H1 (cell line): ENCODE results near the gene LITAF. TPM values are rescaled to one million over a fixed set of nuclear protein-coding genes. Genes with fewer than 3 reads are reported as not detected.

ENCODE experiments used
- CTCF ChIA-PET: fragments of 300-600 bp; sonication (Branson Sonifier 250); formaldehyde crosslinking; loops from one replicate; lab custom pipeline; 2021; ENCODE audit not compliant: partially characterized antibody; lab: Charles Lee
- POLR2A ChIA-PET: fragments of 300-600 bp; sonication (Branson Sonifier 250); formaldehyde crosslinking; loops from one replicate; lab custom pipeline; 2021; ENCODE audit warnings: inconsistent platforms; ENCODE audit not compliant: partially characterized antibody; lab: Charles Lee
- DNase-seq, 2 experiments: peaks; one replicate each; pipeline versions ENCODE4 v3.0.0 to v3.0.0-alpha.2; 2010 to 2022; ENCODE audit warnings: low spot score in 2 of 2, low read depth in 1 of 2, mixed read lengths in 1 of 2
- FAIRE-seq: peaks from 2 replicates; lab custom pipeline; 2011; peaks lifted over from hg19 to GRCh38; lab: Jason Lieb, UNC
- H2AFZ ChIP-seq: 2 replicates; pipeline ENCODE4 v1.8.1; 2012; ENCODE audit warnings: low read length, inconsistent platforms
- H2AK5ac ChIP-seq: 2 replicates; pipeline ENCODE4 v1.6.1; 2013; ENCODE audit warnings: low read depth, low read length
- H2BK120ac ChIP-seq: replicated peaks from 2 replicates; pipeline ENCODE3; 2013; ENCODE audit warnings: low read depth, low read length, inconsistent platforms
- H2BK12ac ChIP-seq: 2 replicates; pipeline ENCODE4 v1.6.1; 2013; ENCODE audit warnings: low read depth, low read length
- H2BK15ac ChIP-seq: 2 replicates; pipeline ENCODE4 v1.6.1; 2013; ENCODE audit warnings: low read length
- H2BK20ac ChIP-seq: 2 replicates; pipeline ENCODE4 v1.6.1; 2013; ENCODE audit warnings: low read length
- H2BK5ac ChIP-seq: 2 replicates; pipeline ENCODE4 v1.6.1; 2013; ENCODE audit warnings: low read depth, low read length
- H3K14ac ChIP-seq: 2 replicates; pipeline ENCODE4 v1.6.1; 2013; ENCODE audit warnings: inconsistent platforms; ENCODE audit not compliant: insufficient read length
- H3K18ac ChIP-seq: 2 replicates; pipeline ENCODE4 v1.6.1; 2013; ENCODE audit warnings: low read length; ENCODE audit errors: extremely low read depth
- H3K23ac ChIP-seq: 2 replicates; pipeline ENCODE4 v1.6.1; 2013; ENCODE audit warnings: inconsistent platforms; ENCODE audit not compliant: insufficient read length
- H3K23me2 ChIP-seq: 2 replicates; pipeline ENCODE4 v1.6.1; 2013; ENCODE audit warnings: low read depth, low read length
- H3K27ac ChIP-seq: 2 replicates; pipeline ENCODE4 v1.6.1; 2011; ENCODE audit warnings: low read depth, low read length, inconsistent platforms
- H3K27me3 ChIP-seq, 4 experiments: replicated peaks in 1 of 4; 1 replicate in 1 of 4; 2 replicates in 3 of 4; pipeline versions ENCODE4 v1.6.1 to v1.8.1; 2011 to 2013; ENCODE audit warnings: low read length in 3 of 4, mild to moderate bottlenecking in 3 of 4, inconsistent platforms in 2 of 4, mixed read lengths in 2 of 4, moderate library complexity in 1 of 4; ENCODE audit not compliant: control insufficient read depth in 3 of 4, insufficient read depth in 3 of 4; ENCODE audit errors: extremely low read depth in 1 of 4
- H3K36me3 ChIP-seq, 4 experiments: 2 replicates each; pipeline versions ENCODE4 v1.6.1 to v1.8.1; 2011 to 2013; ENCODE audit warnings: mild to moderate bottlenecking in 4 of 4, low read length in 3 of 4, moderate library complexity in 2 of 4, control low read depth in 1 of 4, inconsistent platforms in 1 of 4; ENCODE audit not compliant: insufficient read depth in 4 of 4, control insufficient read depth in 2 of 4
- H3K4ac ChIP-seq: replicated peaks from 2 replicates; pipeline ENCODE3; 2013; ENCODE audit warnings: low read length, low read depth, mixed read lengths, inconsistent platforms; ENCODE audit not compliant: insufficient read length
- H3K4me1 ChIP-seq, 4 experiments: replicated peaks in 1 of 4; 1 replicate in 1 of 4; 2 replicates in 3 of 4; pipeline versions ENCODE4 v1.6.1 to v1.8.1; 2011 to 2013; ENCODE audit warnings: low read length in 3 of 4, inconsistent platforms in 2 of 4, mixed read lengths in 1 of 4; ENCODE audit not compliant: insufficient read depth in 4 of 4, control insufficient read depth in 3 of 4
- H3K4me2 ChIP-seq, 2 experiments: 2 replicates each; pipeline versions ENCODE4 v1.6.1 to v1.8.1; 2011 to 2013; ENCODE audit warnings: low read depth in 2 of 2, low read length in 2 of 2, control low read depth in 1 of 2, inconsistent platforms in 1 of 2, mild to moderate bottlenecking in 1 of 2; ENCODE audit not compliant: insufficient read depth in 1 of 2
- H3K4me3 ChIP-seq, 4 experiments: fragments of 200-600, 300-600 bp in 1 of 4; sonication (generic), shearing (Covaris generic), sonication (Bioruptor Twin) in 1 of 4; 2 replicates each; pipeline versions ENCODE4 v1.5.1 to v1.8.1; 2011 to 2016; ENCODE audit warnings: low read length in 4 of 4, low read depth in 3 of 4, control low read depth in 2 of 4, inconsistent platforms in 2 of 4, mild to moderate bottlenecking in 2 of 4, mixed read lengths in 1 of 4, moderate library complexity in 1 of 4; ENCODE audit not compliant: insufficient read depth in 2 of 4; ENCODE audit errors: extremely low read depth in 1 of 4
- H3K56ac ChIP-seq: replicated peaks from 2 replicates; pipeline ENCODE3; 2013; ENCODE audit warnings: low read depth, mild to moderate bottlenecking, mixed read lengths, low read length, inconsistent platforms; ENCODE audit not compliant: insufficient read length
- H3K79me1 ChIP-seq: 2 replicates; pipeline ENCODE4 v1.6.1; 2013; ENCODE audit warnings: low read depth, low read length, control low read depth
- H3K79me2 ChIP-seq, 2 experiments: 2 replicates each; pipeline versions ENCODE4 v1.6.1 to v1.8.1; 2012 to 2013; ENCODE audit warnings: low read length in 2 of 2, mild to moderate bottlenecking in 2 of 2, inconsistent platforms in 1 of 2; ENCODE audit not compliant: insufficient read depth in 2 of 2, control insufficient read depth in 1 of 2
- H3K9ac ChIP-seq, 4 experiments: replicated peaks in 1 of 4; 1 replicate in 1 of 4; 2 replicates in 3 of 4; pipeline versions ENCODE4 v1.6.1 to v1.8.1; 2011 to 2013; ENCODE audit warnings: low read depth in 3 of 4, low read length in 3 of 4, control low read depth in 2 of 4, mild to moderate bottlenecking in 2 of 4, moderate library complexity in 2 of 4, inconsistent platforms in 1 of 4; ENCODE audit errors: extremely low read depth in 1 of 4
- H3K9me3 ChIP-seq, 2 experiments: 2 replicates each; pipeline versions ENCODE4 v1.6.1 to v1.8.1; 2012 to 2013; ENCODE audit warnings: mild to moderate bottlenecking in 2 of 2, moderate library complexity in 2 of 2, control low read depth in 1 of 2, inconsistent platforms in 1 of 2, low read depth in 1 of 2, low read length in 1 of 2, mixed read lengths in 1 of 2; ENCODE audit not compliant: insufficient read depth in 2 of 2
- H4K20me1 ChIP-seq, 2 experiments: replicated peaks in 1 of 2; 2 replicates each; pipeline versions ENCODE3 to v1.8.1; 2011 to 2013; ENCODE audit warnings: inconsistent platforms in 2 of 2, low read length in 2 of 2, mild to moderate bottlenecking in 1 of 2; ENCODE audit not compliant: insufficient read depth in 2 of 2, control insufficient read depth in 1 of 2
- H4K5ac ChIP-seq: 2 replicates; pipeline ENCODE4 v1.6.1; 2013; ENCODE audit warnings: low read length, low read depth, mixed read lengths, inconsistent platforms; ENCODE audit not compliant: insufficient read length
- H4K8ac ChIP-seq: 2 replicates; pipeline ENCODE4 v1.8.0; 2013; ENCODE audit warnings: mild to moderate bottlenecking, moderate library complexity, low read length, inconsistent platforms; ENCODE audit not compliant: insufficient read depth; ENCODE audit errors: extremely low read depth
- H4K91ac ChIP-seq: replicated peaks from 2 replicates; pipeline ENCODE3; 2013; ENCODE audit warnings: low read length, mixed read lengths, inconsistent platforms; ENCODE audit not compliant: insufficient read length
- BRCA1 ChIP-seq: IDR thresholded peaks from 2 replicates; pipeline ENCODE4 v1.6.1; 2012; ENCODE audit warnings: low read depth, low read length, improper control_type of control experiment
- CREB1 ChIP-seq: IDR thresholded peaks from 2 replicates; pipeline ENCODE4 v1.6.1; 2012; ENCODE audit warnings: inconsistent platforms
- EP300 ChIP-seq, 2 experiments: IDR thresholded peaks; 1 replicate in 1 of 2; 2 replicates in 1 of 2; pipeline ENCODE4 v1.6.1; 2011 to 2012; ENCODE audit warnings: low read depth in 2 of 2, low read length in 2 of 2, mild to moderate bottlenecking in 2 of 2, borderline replicate concordance in 1 of 2, inconsistent platforms in 1 of 2, moderate library complexity in 1 of 2
- FOSL1 ChIP-seq: IDR thresholded peaks from 2 replicates; pipeline ENCODE4 v1.6.1; 2011; ENCODE audit warnings: mild to moderate bottlenecking, low read depth, low read length, moderate library complexity; ENCODE audit not compliant: insufficient read depth
- GABPA ChIP-seq: IDR thresholded peaks from 2 replicates; pipeline ENCODE4 v1.6.1; 2011; ENCODE audit warnings: mild to moderate bottlenecking, low read length, moderate library complexity, borderline replicate concordance; ENCODE audit not compliant: insufficient read depth
- JUN ChIP-seq: IDR thresholded peaks from 2 replicates; pipeline ENCODE4 v1.6.1; 2011; ENCODE audit warnings: low read depth, mild to moderate bottlenecking, improper control_type of control experiment, low read length
- KDM5A ChIP-seq: fragments of 200-600 bp; IDR thresholded peaks from 2 replicates; pipeline ENCODE4 v1.7.1; 2012; ENCODE audit warnings: mild to moderate bottlenecking, low read length, inconsistent platforms, mixed read lengths
- SIN3A ChIP-seq, 2 experiments: IDR thresholded peaks in 1 of 2; conservative IDR thresholded peaks in 1 of 2; 2 replicates each; pipeline ENCODE4 v1.6.1; 2011 to 2012; ENCODE audit warnings: low read length in 2 of 2, improper control_type of control experiment in 1 of 2, low read depth in 1 of 2, mild to moderate bottlenecking in 1 of 2
- SP4 ChIP-seq: IDR thresholded peaks from 2 replicates; pipeline ENCODE4 v1.6.1; 2012; ENCODE audit warnings: low read length, inconsistent platforms
- SRF ChIP-seq: IDR thresholded peaks from 2 replicates; pipeline ENCODE4 v1.6.1; 2011; ENCODE audit warnings: mild to moderate bottlenecking, low read depth, low read length, moderate library complexity
- TAF1 ChIP-seq: IDR thresholded peaks from 2 replicates; pipeline ENCODE4 v1.6.1; 2011; ENCODE audit warnings: mild to moderate bottlenecking, low read depth, low read length
- TBP ChIP-seq: IDR thresholded peaks from 2 replicates; pipeline ENCODE4 v1.6.1; 2011; ENCODE audit warnings: low read depth, low read length, improper control_type of control experiment
- WGBS, 2 experiments: shearing (Covaris generic) in 1 of 2; methylation state at CpG; one replicate each; pipeline versions ENCODE4 v1.1.6 to v1.1.7; 2013 to 2015; ENCODE audit warnings: low lambda C conversion rate in 2 of 2, mixed read lengths in 2 of 2, inconsistent platforms in 1 of 2, low coverage in 1 of 2, missing lambda C conversion rate in 1 of 2; ENCODE audit not compliant: insufficient replicate concordance in 2 of 2, insufficient coverage in 1 of 2, insufficient read length in 1 of 2; ENCODE audit errors: extremely low coverage in 1 of 2, missing lambda C conversion rate in 1 of 2; 5-methylcytosine and 5-hydroxymethylcytosine counted together
- polyA plus RNA-seq, 7 experiments: library from polyadenylated mRNA; depleted of rRNA in 3 of 7; stranded (reverse) in 5 of 7; unstranded in 2 of 7; fragments of >200 nt in 5 of 7; fragments of 200-250 nt in 2 of 7; gene quantifications; 1 replicate in 5 of 7; 2 replicates in 1 of 7; 4 replicates in 1 of 7; pipeline versions ENCODE4 v1.2.1 to v1.2.3, GENCODE V29; 2011 to 2013; ENCODE audit warnings: missing spikeins in 2 of 7, mixed read lengths in 2 of 7
- total RNA-seq: library from RNA; stranded (reverse); fragmentation: NEBNext Ultra II Directional; extraction: Animal tissue kit (Norgen Biotek cat#: 25700); gene quantifications from 2 replicates; pipeline ENCODE4 v1.2.1, GENCODE V29; 2021

The LITAF gene
- total and polyA plus RNA-seq, 2 of the 8 experiments (the other 6 are each of a cell fraction or from before 2014, with no cell fraction given) = 165 to 205 TPM

GRCh38 chr16:11539641-11540050 lies 47.1 kb downstream of the LITAF start:
- H3K4me2 ChIP-seq = no peak overlapping the region
- H2AK5ac ChIP-seq = no peak overlapping the region
- H3K4me1 ChIP-seq = peaks cover 3 to 6% (median 5%) of the 10 kb centered on the region in 4 experiments; a peak in 5 of 7 replicates
- WGBS, 2 experiments = 86% methylated on average over 4 of the region's 4 CpGs; no CpG with 5 or more reads in 1 of the 2 experiments
- no peak overlapping the region for H2BK15ac ChIP-seq
- no peak overlapping the region for H2BK120ac ChIP-seq
- no peak overlapping the region for H2AFZ ChIP-seq
- no peak overlapping the region for H3K4ac ChIP-seq
- no peak overlapping the region for H4K8ac ChIP-seq
- no peaks in the 10 kb centered on the region for H3K36me3 ChIP-seq
- H3K27me3 ChIP-seq = no peaks in the 10 kb centered on the region
- no peak for FAIRE-seq
- no peaks in the 10 kb centered on the region for H3K23me2 ChIP-seq
- H3K18ac ChIP-seq = no peak overlapping the region
- H3K4me3 ChIP-seq = no peak overlapping the region
- H3K9ac ChIP-seq = no peak overlapping the region
- H3K27ac ChIP-seq = no peak overlapping the region
- no peak overlapping the region for H2BK5ac ChIP-seq
- no peak overlapping the region for H4K91ac ChIP-seq
- no peak overlapping the region for H2BK20ac ChIP-seq
- no peak overlapping the region for H3K23ac ChIP-seq
- H3K79me1 ChIP-seq = no peaks in the 10 kb centered on the region
- H3K79me2 ChIP-seq = no peaks in the 10 kb centered on the region
- H3K14ac ChIP-seq = no peak overlapping the region
- no peaks in the 10 kb centered on the region for H4K20me1 ChIP-seq
- ChIA-PET POLR2A (interaction anchor here (1.5 to 1.8 kb wide), 2 partner anchors 36 to 43 kb away, joined by 5 to 6 read pairs; no protein-coding TSS in a partner anchor), CTCF (interaction anchor here (0.6 to 2.3 kb wide), 9 partner anchors 8 to 132 kb away, joined by 3 to 6 read pairs (median 3); partner anchors contain the start of gene LITAF)
- H4K5ac ChIP-seq = no peak overlapping the region
- no peak overlapping the region for H3K56ac ChIP-seq
- no peak for DNase-seq
- no peak for TF ChIP-seq SRF
- TF ChIP-seq KDM5A = no peak
- TF ChIP-seq BRCA1 = no peak
- no peak for TF ChIP-seq FOSL1
- no peak for TF ChIP-seq EP300 (IDR thresholded peaks at IDR 0.05; ENCODE audit: borderline replicate concordance in 1 of 2, low read depth in 2 of 2, low read length in 2 of 2)
- TF ChIP-seq TAF1 = no peak
- TF ChIP-seq SIN3A (conservative IDR thresholded peaks at IDR 0.05 in 1 of 2, IDR thresholded peaks at IDR 0.05 in 1 of 2; ENCODE audit: low read depth in 1 of 2, low read length in 2 of 2) = no peak
- TF ChIP-seq SP4 = no peak
- TF ChIP-seq TBP = no peak
- TF ChIP-seq JUN = no peak
- TF ChIP-seq CREB1 = no peak
- TF ChIP-seq GABPA = no peak
- TF ChIP-seq, all 59 proteins: peak for 0
- Histone ChIP-seq H3K9me3 (no peaks in the 10 kb centered on the region), H2BK12ac (no peak overlapping the region)
